DMS79 (cell line): ENCODE results near the gene GPC2.
"Not testable (repeated sequence)": the region's sequence is repeated elsewhere in the genome, so short reads cannot be mapped to it uniquely, and the experiment has no call there.

Experiments used
- DNase-seq: peaks from one replicate; lab custom pipeline; 2025; lab: John Stamatoyannopoulos, UW

The GPC2 gene

DNA sequence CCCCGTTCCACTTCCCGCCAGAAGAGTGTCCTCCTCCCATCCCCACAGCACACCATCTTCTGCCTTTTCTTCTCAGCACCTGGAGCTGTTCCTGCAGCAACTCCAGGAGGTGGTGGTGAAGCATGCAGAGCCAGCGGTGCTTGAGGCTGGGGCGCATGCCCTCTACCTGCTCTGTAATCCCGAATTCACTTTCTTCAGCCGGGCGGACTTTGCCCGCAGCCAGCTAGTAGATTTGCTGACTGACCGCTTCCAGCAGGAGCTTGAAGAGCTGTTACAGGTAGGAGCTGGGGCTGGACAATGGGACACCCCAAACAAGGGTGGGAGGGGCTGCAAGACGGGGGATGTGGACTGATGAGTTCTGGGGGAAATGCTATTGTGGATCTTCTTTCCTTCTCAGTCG is 23.5 kb upstream of the GPC2 start:
- no peak for DNase-seq

DNA sequence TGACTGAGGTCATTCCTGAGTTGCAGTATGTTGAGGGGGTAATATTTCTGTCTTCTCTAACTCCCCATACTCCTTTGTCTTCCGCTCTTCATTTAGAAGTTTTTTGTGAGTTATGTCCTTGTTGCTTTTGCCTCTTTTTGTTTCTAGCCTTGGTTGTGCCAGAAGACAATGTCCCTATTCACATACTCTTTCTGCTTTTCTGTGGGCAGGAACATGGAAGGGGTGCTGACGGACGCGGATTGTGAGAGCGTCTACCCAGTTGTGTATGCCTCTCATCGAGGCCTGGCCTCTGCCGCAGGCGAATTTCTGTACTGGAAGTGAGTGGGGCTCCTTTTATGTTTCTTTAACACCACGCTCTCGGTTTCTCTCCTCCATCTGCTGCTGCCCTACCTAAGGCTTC is 21.1 kb upstream of the GPC2 start:
- no peak for DNase-seq

DNA sequence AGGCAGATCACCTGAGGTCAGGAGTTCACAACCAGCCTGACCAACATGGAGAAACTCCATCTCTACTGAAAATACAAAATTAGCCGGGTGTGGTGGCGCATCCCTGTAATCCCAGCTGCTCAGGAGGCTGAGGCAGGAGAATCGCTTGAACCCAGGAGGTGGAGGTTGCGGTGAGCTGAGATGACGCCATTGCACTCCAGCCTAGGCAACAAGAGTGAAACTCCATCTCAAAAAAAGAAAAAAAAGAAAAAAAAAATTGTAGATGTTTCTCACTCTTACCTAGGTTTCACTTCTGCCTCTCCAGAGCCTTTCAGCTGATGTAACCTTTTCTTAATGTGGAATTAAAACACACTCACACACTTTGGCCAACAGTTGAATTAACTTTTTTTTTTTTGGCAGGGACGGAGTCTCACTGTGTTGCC is 18.7 kb upstream of the GPC2 start:
- not testable (repeated sequence) for DNase-seq

DNA sequence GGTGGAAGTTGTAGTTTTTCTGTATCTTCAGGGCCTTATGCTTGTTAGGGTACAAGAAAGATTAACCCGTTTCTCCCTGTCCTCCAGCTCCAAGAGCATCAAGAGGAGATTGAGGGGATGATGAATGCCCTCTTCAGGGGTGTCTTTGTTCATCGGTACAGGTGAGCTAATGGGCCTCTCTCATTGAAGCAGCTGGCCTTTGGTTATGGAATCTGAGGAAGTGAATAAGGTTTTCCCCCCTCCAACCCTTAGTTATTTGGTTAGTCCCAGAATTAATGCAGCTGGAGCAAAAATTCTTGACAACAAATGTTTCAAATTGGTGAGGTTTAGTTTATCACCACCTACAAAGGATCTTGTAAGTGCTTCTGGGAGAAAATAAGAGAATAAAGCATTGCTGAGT is 18.0 kb upstream of the GPC2 start:
- DNase-seq: no peak

DNA sequence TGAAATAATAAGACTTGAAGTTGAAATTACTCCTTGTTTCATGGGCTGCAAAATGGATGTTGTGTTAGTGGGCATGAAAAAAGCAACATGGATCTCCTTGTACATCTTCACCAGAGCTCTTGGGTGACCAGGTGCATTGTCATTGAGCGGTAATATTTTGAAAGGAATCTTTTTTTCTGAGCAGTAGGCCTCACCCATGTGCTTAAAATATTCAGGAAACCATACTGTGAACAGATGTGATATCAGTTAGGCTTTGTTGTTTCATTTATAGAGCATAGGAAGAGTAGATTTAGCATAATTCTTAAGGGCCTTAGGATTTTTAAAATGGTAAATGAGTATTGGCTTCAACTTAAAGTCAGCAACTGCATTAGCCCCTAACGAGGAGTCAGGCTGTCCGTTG is 15.8 kb upstream of the GPC2 start:
- no peak for DNase-seq

DNA sequence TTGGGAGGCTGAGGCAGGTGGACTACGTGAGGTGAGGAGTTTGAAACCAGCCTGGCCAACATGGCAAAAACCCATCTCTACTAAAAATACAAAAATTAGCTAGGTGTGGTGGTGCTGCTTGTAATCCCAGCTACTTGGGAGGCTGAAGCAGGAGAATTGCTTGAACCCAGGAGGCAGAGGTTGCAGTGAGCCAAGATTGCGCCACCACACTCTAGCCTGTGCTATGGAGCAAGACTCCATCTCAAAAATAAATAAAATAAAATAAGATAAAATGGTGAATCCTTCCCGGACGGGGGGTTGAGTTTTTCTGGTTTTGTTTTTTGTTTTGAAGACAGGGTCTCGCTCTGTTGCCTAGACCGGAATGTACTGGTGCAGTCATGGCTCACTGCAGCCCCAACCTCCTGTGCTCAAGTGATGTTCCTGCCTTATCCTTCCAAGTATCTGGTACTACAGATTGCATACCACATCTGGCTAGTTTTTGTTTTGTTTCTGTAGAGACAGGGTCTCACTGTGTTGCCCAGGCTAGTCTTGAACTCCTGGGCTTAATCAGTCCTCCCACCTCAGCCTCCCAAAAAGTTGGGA is 15.2 kb upstream of the GPC2 start:
- DNase-seq: not testable (repeated sequence)

DNA sequence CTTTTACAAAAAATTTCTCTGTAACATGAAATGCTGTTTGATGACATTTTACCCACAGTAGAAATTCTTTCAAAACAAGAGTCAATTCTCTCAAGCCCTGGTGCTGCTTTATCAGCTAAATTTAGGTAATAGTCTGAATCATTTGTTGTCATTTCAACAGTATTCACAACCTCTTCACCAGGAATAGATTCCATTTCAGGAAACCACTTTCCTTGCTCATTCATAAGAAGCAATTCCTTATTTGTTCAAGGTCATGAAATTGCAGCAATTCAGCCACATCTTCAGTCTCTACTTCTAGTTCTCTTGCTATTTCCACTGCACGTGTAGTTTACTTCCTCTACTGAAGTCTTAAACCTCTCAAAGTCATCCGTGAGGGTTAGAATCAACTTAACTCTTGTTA is 14.6 kb upstream of the GPC2 start:
- no peak for DNase-seq

DNA sequence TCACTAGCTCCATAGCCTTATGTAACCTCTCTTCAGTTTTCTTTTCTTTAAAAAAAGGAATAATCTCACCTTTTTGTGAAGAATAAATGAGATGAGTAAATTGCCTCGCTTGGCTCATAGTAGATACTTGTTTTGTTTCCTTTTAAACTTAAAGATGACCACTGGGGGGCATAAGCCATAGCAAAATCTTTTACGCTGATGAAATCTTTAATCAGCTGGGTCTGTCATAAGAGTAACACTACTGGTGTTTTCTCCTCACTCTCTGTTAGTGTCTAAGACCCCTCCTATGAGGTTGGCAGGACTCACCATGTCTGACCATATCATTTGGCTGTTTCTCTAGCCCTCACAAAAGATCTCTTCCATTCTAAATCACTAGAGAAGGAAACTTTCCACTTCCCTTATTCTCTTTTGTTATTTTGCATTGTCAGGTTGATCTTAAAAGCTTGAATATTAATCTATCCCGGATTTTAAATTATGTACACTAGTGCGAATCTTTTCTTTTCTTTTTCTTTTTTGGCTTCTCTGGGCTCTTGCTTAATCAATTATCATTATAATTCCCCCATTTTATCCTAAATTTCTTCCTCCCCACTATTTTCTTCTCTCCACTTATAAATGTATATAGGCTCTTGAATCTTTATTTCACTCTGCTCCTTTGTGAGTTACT is 13.0 kb upstream of the GPC2 start:
- no peak for DNase-seq

DNA sequence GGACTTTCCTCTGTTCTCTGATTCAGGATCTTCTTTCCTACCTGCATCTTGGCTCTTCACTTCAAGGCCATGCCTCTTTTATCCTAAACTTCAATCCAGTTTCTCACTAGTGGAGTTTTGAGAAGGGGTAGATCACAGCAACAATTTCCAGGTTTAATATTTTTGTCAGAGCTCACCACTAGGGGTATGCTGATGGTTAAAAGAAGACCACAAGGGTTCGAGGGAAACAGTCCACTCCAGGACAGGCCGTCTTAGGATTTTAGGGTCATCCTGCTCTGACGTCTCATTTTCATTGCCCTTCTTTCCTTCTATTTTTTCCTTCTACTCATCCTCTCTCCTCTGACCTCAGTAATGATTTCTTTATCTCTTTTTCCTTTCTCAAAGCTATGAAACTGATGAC is 11.9 kb upstream of the GPC2 start:
- DNase-seq: no peak

DNA sequence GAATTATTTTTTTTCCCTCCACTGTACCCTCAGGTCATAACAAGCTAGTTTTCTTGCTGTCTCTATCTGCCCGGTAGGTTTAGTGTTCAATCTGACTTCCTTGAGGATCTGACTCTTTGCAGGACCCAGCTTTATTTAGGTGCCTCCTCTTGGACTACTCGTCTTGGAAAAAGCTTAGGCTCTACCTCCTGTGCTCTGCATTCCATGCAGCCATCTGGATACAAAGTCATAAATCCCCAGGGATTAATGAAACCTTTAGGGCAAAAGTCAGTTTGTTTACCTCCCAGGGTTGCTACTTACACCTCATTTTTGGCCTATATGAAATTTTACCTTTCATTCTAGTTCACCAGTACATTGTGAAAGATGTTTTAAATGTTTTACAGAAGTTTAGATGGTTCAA is 8.5 kb upstream of the GPC2 start:
- DNase-seq: no peak

DNA sequence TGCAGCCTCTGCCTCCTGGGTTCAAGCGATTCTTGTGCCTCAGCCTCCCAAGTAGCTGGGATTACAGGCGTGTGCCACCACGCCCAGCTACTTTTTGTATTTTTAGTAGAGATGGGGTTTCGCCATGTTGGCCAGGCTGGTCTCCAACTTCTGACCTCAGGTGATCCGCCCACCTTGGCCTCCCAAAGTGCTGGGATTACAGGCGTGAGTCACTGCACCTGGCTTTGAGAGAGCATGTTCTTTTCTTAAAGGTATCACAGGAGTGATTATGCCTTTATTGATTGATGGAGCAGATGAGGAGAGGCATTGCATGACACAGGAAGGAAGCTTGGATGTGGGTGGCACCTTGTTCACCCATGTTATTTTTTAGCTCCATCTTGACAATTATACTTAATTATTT is 5.9 kb upstream of the GPC2 start:
- not testable (repeated sequence) for DNase-seq

DNA sequence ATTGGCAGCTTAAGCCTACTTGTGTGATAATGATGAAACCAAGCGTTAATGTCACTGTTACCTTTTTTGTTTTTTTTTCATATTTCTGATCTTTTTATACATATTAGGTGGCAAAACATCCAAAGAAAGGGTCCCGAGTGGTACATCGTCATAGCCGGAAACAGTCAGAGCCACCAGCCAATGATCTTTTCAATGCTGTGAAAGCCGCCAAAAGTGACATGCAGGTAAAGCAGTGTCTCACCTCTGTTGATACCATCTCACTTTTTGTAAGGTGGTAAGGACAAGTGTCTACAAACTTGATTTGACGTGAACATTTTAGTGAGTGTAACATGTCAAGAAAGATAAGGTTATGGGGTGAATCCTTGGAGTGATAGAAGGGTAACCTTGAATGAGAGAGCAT is 5.4 kb upstream of the GPC2 start:
- not testable (repeated sequence) for DNase-seq

DNA sequence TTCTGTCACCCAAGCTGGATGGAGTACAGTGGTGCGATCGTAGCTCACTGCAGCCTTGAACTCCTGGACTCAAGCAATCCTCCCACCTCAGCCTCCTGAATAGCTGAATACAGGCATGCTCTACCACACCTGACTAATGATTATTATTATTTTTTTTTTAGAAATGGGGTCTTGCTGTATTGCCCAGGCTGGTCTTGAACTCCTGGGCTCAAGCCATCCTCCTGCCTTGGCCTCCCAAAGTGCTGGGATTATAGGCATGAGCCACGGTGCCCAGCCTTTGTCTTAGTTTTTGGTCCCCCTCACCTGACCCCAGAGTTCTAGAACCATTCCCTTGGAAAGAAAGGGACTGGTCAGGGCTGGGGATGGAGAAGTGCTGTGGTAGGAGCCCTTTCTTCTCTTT is 2.9 kb upstream of the GPC2 start:
- not testable (repeated sequence) for DNase-seq

DNA sequence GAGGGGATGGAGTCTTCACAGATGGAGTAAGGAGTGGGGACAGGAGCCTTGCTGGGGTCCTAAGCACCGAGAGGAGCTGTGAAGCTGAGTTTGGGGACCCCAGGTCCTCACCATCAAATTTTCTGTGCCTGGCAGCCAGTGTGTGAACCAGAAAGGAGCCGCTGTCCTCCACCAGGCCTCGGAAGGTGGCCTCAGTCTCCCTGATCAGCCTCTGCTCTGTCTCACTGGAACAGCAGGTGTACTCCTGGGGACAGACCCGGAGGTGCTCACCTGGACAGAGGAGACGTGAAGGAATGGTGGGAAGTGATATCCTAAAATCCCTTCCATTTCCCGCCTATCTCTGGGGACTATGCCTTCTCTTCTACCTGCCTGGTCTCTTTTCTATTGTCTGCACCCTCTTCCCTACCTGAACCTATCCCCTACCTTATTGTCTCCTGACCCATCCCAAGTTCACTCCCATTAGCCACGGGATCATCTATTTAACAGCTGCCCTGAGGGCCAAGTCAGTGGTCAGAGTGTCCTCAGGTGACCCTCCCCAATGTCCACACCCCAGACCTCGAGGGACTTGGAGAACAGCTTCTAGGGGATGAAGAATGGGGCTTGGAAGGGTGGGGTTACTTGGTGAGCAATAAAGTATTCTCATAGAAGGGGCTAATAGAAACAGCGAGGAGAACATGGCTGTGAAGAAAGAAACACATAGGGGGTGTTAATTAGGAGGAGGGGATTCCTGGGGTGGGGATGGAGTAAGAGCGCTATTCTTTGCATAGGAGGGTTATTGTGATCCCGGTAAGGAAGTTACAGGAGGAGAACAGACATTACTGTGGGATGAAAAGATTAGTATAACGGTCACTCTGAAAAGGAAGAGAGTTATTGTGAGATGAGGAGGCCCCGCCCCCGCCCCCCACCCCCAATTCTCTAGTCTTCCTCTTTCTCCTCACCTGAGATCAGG is 811 bp downstream of the GPC2 start:
- DNase-seq: no peak

DNA sequence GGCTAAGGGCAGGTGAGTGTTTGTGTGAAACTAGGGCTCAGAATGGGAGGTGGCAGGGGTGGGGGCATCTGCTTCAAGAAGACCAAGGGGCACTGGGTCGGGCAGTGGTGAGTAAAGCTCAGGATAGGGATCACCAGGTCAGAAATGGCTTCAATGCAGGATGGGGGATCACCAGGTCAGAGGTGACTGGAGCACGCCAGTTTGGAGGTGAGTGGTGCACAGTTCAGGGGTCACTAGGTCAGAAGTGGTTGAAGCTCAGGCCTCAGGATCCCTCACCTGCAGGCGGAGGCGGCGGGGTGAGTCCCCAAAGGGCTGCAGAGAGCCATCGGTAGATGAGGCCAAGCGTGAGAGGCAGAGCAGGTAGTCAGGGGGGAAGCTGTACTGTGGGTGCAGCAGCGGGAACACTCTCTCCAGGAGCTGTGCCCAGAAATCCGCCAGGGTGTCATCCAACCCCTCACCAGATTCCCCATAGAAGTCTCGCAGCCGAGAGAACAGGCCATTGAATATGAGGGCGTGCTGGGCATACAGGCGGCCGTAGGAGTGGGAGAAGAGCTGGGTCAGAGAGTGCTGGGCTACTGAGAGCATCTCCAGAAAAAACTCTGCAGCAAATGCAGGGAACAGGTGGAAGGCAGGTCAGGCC is 1.8 kb downstream of the GPC2 start:
- DNase-seq: no peak

DNA sequence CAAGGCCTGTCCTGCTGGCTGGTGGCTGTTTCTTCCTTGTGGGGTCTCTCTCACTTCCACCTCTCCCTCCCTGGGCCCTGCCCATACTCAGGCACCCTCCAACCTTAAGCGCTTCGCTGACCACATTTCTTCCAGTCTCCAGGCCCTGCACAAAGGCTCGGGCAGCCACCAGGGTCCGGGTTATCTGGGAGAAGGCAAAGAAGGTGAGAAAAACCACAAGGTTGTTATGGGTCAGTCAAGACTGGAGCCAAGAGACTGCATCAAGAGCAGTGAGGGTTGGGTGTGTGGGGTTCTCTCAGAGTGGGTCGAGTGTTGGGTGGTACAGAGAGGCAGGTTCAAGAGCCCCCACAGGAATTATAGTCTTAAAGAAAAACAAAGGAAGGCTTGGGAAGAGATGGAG is 2.6 kb downstream of the GPC2 start:
- DNase-seq: no peak

DNA sequence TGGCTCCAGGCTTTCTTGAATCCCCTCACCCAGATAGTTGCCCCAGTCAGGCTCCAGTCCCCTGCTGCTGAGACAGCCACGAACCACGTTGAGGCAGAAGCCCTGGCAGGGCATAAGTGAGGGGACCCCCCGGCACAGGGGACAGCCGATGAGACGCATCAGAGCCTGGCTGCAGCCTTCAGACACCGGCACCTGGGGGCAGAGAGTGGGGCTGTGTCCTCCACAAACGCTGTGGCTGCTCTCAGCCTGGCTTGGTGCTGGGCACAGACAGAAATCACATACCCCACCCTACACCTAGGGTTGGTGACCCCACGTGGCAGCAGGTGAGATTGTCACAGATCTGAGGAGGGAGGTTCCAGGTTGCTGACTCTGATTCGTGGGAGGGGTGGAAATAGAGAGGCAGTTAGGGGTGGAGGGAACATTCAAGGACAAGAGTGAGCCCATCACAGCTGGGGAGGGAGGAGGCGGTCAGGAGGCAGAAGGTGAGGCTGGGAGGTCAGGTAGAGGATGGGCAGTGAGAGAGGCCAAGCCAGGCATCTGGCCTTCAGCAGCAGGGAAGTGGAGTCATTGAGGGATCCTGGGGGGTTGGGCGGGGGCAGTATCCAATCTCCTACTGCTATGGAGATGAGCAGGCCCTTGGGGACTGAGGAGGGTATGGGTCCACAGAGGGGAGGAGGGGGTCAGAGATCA is 3.2 kb downstream of the GPC2 start:
- DNase-seq: no peak

DNA sequence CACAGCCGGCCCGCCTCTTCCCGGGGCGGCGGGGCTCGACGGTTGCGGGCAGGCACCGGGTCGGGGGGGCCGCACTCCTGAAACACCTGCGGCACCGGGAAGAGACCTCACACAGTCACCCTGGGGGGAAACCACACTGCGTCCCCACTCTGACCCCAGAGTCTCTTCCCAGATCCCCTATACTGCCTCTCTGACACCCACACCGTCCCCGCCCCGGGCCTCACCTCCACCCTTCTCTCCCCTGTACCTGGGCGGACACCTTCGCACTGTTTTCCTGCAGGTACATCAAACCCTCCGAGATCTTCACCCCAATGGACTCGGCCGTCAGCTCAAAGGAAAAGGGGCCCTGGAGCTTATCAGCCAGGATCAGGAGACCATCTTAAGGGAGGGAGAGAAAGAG is 5.3 kb downstream of the GPC2 start:
- no peak for DNase-seq

DNA sequence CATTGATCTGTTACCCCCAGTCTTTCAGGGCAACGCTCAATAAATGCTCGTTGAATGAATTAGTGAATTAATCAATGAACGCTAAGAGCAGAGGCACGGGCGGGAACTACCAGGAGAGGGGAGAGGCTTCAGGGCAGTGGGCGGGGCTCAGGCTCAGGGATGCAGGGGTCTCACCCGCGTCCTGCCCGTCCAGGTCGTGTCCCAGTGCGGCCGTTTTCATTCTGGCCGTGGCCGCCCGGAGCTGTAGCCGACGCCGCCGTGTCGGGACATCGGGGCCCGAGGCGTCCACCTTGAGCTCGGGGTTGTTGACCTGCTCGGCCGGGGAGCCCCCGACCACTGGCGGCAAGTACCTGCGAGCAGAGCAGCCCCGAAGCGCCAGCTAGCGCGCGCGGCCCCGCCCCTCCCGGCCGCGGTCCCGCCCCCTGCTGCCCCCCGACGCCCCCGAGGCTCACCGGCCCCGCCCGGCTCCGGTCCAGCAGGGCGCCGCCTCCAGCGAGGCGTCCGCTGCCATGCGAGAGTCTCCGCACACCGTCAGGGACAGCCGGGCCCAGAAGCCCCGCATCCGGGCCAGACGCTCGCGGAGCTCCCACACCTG is 6.0 kb downstream of the GPC2 start:
- no peak for DNase-seq

DNA sequence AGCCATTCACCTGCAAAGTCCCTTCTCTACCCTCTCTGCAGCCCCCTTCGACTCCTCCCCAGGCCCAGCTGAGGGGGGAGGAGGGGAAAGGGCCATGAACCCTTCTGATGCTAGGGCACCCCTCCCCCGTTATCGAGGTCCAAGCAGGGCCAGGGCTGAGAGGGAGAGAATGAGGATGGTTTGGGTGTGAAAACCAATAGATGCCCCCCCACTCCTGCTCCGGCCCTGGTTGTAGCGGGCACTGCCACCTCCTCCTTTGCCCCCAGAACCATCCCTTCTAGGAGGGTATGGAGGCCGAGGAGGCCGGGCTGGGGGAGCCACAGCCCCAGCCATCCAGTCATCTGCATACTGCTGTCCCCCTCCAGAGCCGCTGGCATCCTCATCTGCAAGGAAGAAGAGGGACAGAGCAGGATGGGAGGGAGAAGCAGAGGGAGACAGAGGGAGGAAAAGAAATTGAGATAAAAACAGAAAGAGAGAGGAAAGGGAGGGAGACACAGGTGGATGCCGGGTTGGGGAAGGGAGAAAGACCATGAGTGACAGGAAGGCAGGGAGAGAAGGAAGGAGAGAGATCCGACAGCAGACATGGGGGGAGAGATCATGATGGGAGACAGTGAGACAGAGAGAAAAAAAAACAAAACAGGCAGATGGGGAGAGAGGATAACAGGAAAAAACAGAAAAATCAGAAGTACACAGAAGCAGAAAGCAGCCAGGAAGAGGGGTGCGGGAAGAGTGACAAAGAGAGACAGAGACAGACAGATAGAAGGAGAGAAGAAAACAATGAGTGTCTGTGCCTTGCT is 6.9 kb downstream of the GPC2 start:
- DNase-seq: no peak
